ENCODE data around the gene GNAI1. TPM values are rescaled to one million over a fixed set of nuclear protein-coding genes. Genes with fewer than 3 reads are reported as not detected.

The GNAI1 gene
- total RNA-seq, 1 experiment from 2014 or later: not detected

DNA sequence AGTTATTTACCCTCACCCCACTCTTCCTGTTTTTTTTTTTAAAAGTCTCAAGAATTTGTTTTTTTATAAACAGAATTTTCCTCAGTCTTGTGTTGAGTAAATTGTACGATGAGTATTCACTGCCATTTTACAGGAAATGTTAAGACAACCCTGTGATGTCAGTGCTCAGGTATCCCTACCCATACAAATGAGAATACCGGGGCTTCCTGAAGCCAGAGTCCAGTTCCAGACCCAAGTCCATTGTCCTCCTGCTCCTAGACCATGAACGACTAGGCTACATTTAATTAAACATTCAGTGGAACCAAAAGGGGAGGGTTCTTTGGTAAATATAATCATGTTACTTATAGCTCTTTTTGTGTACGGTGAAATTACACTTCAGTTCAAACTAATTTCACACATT lies 79.2 kb downstream of the GNAI1 start:
- Histone ChIP-seq H3K9me2 (replicated peaks; ENCODE audit: insufficient read depth, low read length) (no peaks in the 10 kb centered on the region; the same call in 1 of the 2 replicates), H3K79me2 (ENCODE audit: low read length) (no peaks in the 10 kb centered on the region), H3K4me1 (ENCODE audit: low read length) (no peaks in the 10 kb centered on the region)

DNA sequence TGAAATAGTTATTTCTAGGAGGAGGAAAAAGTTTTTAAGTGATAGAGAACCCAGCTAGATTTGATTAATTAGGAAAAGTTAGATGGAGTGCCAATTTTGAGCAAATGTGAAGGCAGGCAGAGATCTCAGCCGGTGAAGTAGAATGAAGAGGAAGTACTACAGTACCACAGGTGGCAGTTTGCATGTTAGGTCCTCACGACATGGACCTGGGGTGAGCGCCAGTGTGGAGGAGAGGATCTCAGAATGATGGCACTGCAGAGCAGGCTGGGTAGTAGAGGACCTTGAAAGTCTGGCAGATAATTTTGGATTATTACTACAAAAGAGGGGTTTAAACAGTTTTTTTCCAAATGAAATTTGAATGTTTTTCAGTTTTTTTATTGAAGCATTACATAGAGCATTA lies 81.1 kb downstream of the GNAI1 start:
- H3K9me2 ChIP-seq (replicated peaks; ENCODE audit: insufficient read depth, low read length): no peaks in the 10 kb centered on the region
- H3K4me2 ChIP-seq (ENCODE audit: low read depth, low read length, poor library complexity, severe bottlenecking): no peak overlapping the region
- no peaks in the 10 kb centered on the region for H3K36me3 ChIP-seq (ENCODE audit: insufficient read depth, low read length)
- no peaks in the 10 kb centered on the region for H4K20me1 ChIP-seq (ENCODE audit: insufficient read depth, low read depth, low read length)
- H3K27ac ChIP-seq (ENCODE audit: low read length): no peak overlapping the region
- no peak overlapping the region for H3K9ac ChIP-seq (ENCODE audit: low read length)
- no peak overlapping the region for H2AFZ ChIP-seq (ENCODE audit: low read length)
- H3K4me1 ChIP-seq (ENCODE audit: low read length): no peaks in the 10 kb centered on the region
- H3K79me2 ChIP-seq (ENCODE audit: low read length): no peaks in the 10 kb centered on the region
- no peak overlapping the region for H3K4me3 ChIP-seq (ENCODE audit: low read length)
- H3K9me3 ChIP-seq (ENCODE audit: low read length): peaks cover 23% of the 10 kb centered on the region
- no peaks in the 10 kb centered on the region for H3K27me3 ChIP-seq (ENCODE audit: low read length)
- no peak for DNase-seq

More for the DNA sequence above, 79.2 kb downstream of the GNAI1 start:
- H3K27me3 ChIP-seq (ENCODE audit: low read length): no peaks in the 10 kb centered on the region
- no peaks in the 10 kb centered on the region for H3K36me3 ChIP-seq (ENCODE audit: insufficient read depth, low read length)
- DNase-seq: no peak
- H3K27ac ChIP-seq (ENCODE audit: low read length): no peak overlapping the region
- no peak overlapping the region for H3K4me3 ChIP-seq (ENCODE audit: low read length)
- H2AFZ ChIP-seq (ENCODE audit: low read length): no peak overlapping the region
- no peak overlapping the region for H3K4me2 ChIP-seq (ENCODE audit: low read depth, low read length, poor library complexity, severe bottlenecking)
- no peak overlapping the region for H3K9ac ChIP-seq (ENCODE audit: low read length)
- peaks cover 31% of the 10 kb centered on the region for H3K9me3 ChIP-seq (ENCODE audit: low read length)
- no peaks in the 10 kb centered on the region for H4K20me1 ChIP-seq (ENCODE audit: insufficient read depth, low read depth, low read length)

DNA sequence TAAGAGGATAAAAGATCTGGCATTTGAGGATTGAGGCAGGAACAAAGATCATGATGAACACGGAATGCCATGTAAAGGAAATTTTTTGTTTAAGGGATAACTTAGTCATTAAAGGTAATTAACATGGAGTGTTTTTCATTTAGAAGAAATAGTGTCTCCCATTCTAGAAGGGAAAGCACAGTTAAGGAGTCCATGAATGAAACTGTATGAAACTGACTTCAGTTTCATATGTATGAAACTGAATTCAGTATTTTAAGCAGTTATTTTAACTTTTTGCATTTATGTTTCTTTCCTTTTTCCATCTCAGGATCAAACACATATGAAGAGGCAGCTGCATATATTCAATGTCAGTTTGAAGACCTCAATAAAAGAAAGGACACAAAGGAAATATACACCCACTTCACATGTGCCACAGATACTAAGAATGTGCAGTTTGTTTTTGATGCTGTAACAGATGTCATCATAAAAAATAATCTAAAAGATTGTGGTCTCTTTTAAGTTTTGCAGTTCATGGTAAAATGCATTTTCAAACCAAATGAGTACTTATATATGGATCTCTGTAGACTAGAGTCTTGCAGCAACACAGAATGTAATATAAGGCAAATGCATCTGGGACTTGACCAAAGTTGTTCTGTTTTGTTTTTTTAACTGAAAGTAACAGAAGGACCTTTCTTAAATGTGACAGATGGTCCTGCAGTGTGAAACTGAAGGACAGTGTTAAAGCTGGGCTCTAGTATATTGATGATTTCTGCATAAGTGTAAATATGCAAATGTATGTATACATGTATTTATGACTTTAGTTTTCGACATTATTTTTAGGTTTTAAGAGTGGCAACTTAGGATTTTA lies 82.6 kb downstream of the GNAI1 start:
- H3K4me1 ChIP-seq (ENCODE audit: low read length): no peaks in the 10 kb centered on the region
- H2AFZ ChIP-seq (ENCODE audit: low read length): no peak overlapping the region
- H3K4me2 ChIP-seq (ENCODE audit: low read depth, low read length, poor library complexity, severe bottlenecking): no peak overlapping the region
- no peaks in the 10 kb centered on the region for H3K79me2 ChIP-seq (ENCODE audit: low read length)
- H3K9ac ChIP-seq (ENCODE audit: low read length): no peak overlapping the region
- H3K36me3 ChIP-seq (ENCODE audit: insufficient read depth, low read length): no peaks in the 10 kb centered on the region
- no peaks in the 10 kb centered on the region for H3K27me3 ChIP-seq (ENCODE audit: low read length)
- no peak overlapping the region for H3K27ac ChIP-seq (ENCODE audit: low read length)
- no peaks in the 10 kb centered on the region for H4K20me1 ChIP-seq (ENCODE audit: insufficient read depth, low read depth, low read length)
- DNase-seq: no peak
- H3K9me2 ChIP-seq (replicated peaks; ENCODE audit: insufficient read depth, low read length): no peaks in the 10 kb centered on the region
- no peak overlapping the region for H3K4me3 ChIP-seq (ENCODE audit: low read length)
- H3K9me3 ChIP-seq (ENCODE audit: low read length): peaks cover 17% of the 10 kb centered on the region

DNA sequence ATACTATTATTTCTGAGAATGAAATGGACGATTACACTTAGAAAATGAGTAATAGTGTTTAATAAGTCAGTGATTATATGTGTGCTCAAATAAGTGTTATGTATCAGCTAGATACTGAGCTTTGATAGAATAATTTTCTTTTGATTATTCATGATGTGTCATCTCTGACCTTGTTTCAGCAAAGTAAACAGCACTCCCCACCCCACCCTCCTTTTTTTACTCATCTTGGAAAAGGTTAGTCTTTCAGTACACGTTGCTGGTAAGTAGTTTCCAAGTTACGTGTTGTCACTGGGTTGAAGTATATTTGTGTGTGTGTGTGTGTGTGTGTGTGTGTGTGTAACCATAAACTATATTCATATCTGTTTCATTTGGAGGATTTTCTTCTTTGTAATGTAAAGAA lies 84.1 kb downstream of the GNAI1 start:
- no peak overlapping the region for H3K4me3 ChIP-seq (ENCODE audit: low read length)
- H3K4me2 ChIP-seq (ENCODE audit: low read depth, low read length, poor library complexity, severe bottlenecking): no peak overlapping the region
- no peaks in the 10 kb centered on the region for H4K20me1 ChIP-seq (ENCODE audit: insufficient read depth, low read depth, low read length)
- H3K4me1 ChIP-seq (ENCODE audit: low read length): no peaks in the 10 kb centered on the region
- no peak overlapping the region for H3K9ac ChIP-seq (ENCODE audit: low read length)
- peaks cover 17% of the 10 kb centered on the region for H3K9me3 ChIP-seq (ENCODE audit: low read length)
- H3K27ac ChIP-seq (ENCODE audit: low read length): no peak overlapping the region
- H3K79me2 ChIP-seq (ENCODE audit: low read length): no peaks in the 10 kb centered on the region
- no peak for DNase-seq
- no peaks in the 10 kb centered on the region for H3K36me3 ChIP-seq (ENCODE audit: insufficient read depth, low read length)
- no peaks in the 10 kb centered on the region for H3K9me2 ChIP-seq (replicated peaks; ENCODE audit: insufficient read depth, low read length)
- H3K27me3 ChIP-seq (ENCODE audit: low read length): no peaks in the 10 kb centered on the region
- H2AFZ ChIP-seq (ENCODE audit: low read length): no peak overlapping the region

- H3K4me2 ChIP-seq (ENCODE audit: low read depth, low read length, poor library complexity, severe bottlenecking): no peak overlapping the region
- no peaks in the 10 kb centered on the region for H3K27me3 ChIP-seq (ENCODE audit: low read length)
- H3K36me3 ChIP-seq (ENCODE audit: insufficient read depth, low read length): no peaks in the 10 kb centered on the region
- no peak overlapping the region for H3K4me3 ChIP-seq (ENCODE audit: low read length)
- no peaks in the 10 kb centered on the region for H3K4me1 ChIP-seq (ENCODE audit: low read length)
- H3K9me3 ChIP-seq (ENCODE audit: low read length): peaks cover 18% of the 10 kb centered on the region
- no peak for DNase-seq
- H3K79me2 ChIP-seq (ENCODE audit: low read length): no peaks in the 10 kb centered on the region
- no peak overlapping the region for H2AFZ ChIP-seq (ENCODE audit: low read length)
- H3K9ac ChIP-seq (ENCODE audit: low read length): no peak overlapping the region
- H3K9me2 ChIP-seq (replicated peaks; ENCODE audit: insufficient read depth, low read length): no peaks in the 10 kb centered on the region
- H4K20me1 ChIP-seq (ENCODE audit: insufficient read depth, low read depth, low read length): no peaks in the 10 kb centered on the region
- no peak overlapping the region for H3K27ac ChIP-seq (ENCODE audit: low read length)
Observed at GRCh38 chr7:80220022-80220634, 85.5 kb downstream of the GNAI1 start.

DNA sequence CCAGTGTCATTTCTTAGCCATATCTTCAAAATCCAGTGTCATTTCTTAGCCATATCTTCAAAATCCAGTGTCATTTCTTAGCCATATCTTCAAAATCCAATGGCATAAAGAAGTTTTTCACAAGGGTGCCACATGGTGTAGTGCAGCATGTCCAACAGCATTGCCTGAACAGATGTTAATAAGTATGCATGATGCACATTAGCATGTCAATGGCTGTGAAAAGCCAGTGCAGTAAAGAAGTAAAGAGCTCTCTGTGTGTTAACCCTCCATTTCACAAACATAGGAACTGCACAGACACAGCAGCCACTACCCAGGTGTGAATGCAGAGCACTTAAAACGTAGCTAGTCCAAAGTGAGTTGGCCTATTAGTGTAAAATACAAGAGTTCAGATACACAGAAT lies 89.8 kb downstream of the GNAI1 start:
- Histone ChIP-seq H3K36me3 (ENCODE audit: insufficient read depth, low read length) (no peaks in the 10 kb centered on the region), H4K20me1 (ENCODE audit: insufficient read depth, low read depth, low read length) (no peaks in the 10 kb centered on the region), H3K79me2 (ENCODE audit: low read length) (no peaks in the 10 kb centered on the region), H3K27ac (ENCODE audit: low read length) (no peak overlapping the region), H3K4me2 (ENCODE audit: low read depth, low read length, poor library complexity, severe bottlenecking) (no peak overlapping the region), H3K4me1 (ENCODE audit: low read length) (no peaks in the 10 kb centered on the region), H3K4me3 (ENCODE audit: low read length) (no peak overlapping the region), H2AFZ (ENCODE audit: low read length) (no peak overlapping the region), H3K9ac (ENCODE audit: low read length) (no peak overlapping the region), H3K9me3 (ENCODE audit: low read length) (peaks cover 12% of the 10 kb centered on the region; the same call in 1 of the 2 replicates), H3K27me3 (ENCODE audit: low read length) (no peaks in the 10 kb centered on the region), H3K9me2 (replicated peaks; ENCODE audit: insufficient read depth, low read length) (no peaks in the 10 kb centered on the region)
- DNase-seq: no peak

DNA sequence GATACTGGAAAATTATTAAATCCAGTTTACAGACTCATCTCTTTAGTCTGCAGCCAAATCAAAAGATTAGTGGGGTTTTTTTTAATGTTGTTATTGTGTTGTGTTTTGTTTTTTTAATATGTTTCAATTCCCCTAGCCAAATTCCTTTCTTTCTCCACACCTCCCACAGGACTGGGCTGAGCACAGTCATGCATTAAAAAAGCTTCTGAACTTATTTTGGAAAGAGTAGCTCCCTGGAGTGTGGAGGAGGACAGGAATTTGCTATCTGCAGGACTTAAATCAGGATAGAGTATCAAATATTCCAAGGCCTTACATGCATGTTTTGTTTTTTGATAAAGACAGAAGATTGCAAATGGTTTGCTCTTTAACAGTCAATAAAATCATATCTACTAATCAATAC lies 90.7 kb downstream of the GNAI1 start:
- Histone ChIP-seq H3K9me3 (ENCODE audit: low read length) (peaks cover 16% of the 10 kb centered on the region; the same call in 1 of the 2 replicates), H3K79me2 (ENCODE audit: low read length) (no peaks in the 10 kb centered on the region), H3K36me3 (ENCODE audit: insufficient read depth, low read length) (no peaks in the 10 kb centered on the region), H4K20me1 (ENCODE audit: insufficient read depth, low read depth, low read length) (no peaks in the 10 kb centered on the region), H3K27me3 (ENCODE audit: low read length) (no peaks in the 10 kb centered on the region), H2AFZ (ENCODE audit: low read length) (no peak overlapping the region), H3K9ac (ENCODE audit: low read length) (no peak overlapping the region), H3K27ac (ENCODE audit: low read length) (no peak overlapping the region), H3K4me1 (ENCODE audit: low read length) (no peaks in the 10 kb centered on the region), H3K4me2 (ENCODE audit: low read depth, low read length, poor library complexity, severe bottlenecking) (no peak overlapping the region), H3K4me3 (ENCODE audit: low read length) (no peak overlapping the region), H3K9me2 (replicated peaks; ENCODE audit: insufficient read depth, low read length) (no peaks in the 10 kb centered on the region)
- DNase-seq: no peak

GRCh38 chr7:80226629-80227028 lies 92.0 kb downstream of the GNAI1 start:
- Histone ChIP-seq H3K4me2 (ENCODE audit: low read depth, low read length, poor library complexity, severe bottlenecking) (no peak overlapping the region), H3K27me3 (ENCODE audit: low read length) (no peaks in the 10 kb centered on the region), H3K9ac (ENCODE audit: low read length) (no peak overlapping the region), H3K9me2 (replicated peaks; ENCODE audit: insufficient read depth, low read length) (no peaks in the 10 kb centered on the region), H3K4me1 (ENCODE audit: low read length) (no peaks in the 10 kb centered on the region), H3K4me3 (ENCODE audit: low read length) (no peak overlapping the region), H3K79me2 (ENCODE audit: low read length) (no peaks in the 10 kb centered on the region), H3K27ac (ENCODE audit: low read length) (no peak overlapping the region), H3K9me3 (ENCODE audit: low read length) (peaks cover 18% of the 10 kb centered on the region; the same call in 1 of the 2 replicates), H3K36me3 (ENCODE audit: insufficient read depth, low read length) (no peaks in the 10 kb centered on the region), H4K20me1 (ENCODE audit: insufficient read depth, low read depth, low read length) (no peaks in the 10 kb centered on the region), H2AFZ (ENCODE audit: low read length) (no peak overlapping the region)
- no peak for DNase-seq

Measured in Karpas-422 (cell line).